Gastrocnemius medialis (tissue), 4 donors: ENCODE results near the gene PANX3. TPM values are rescaled to one million over a fixed set of nuclear protein-coding genes. Genes with fewer than 3 reads are reported as not detected.

Source experiments
- ATAC-seq, 2 donors: fragments of 150-250 bp; one replicate each; pipeline ENCODE4 v1.9.1; 2016
- DNase-seq, 2 donors: peaks; one replicate each; pipeline ENCODE4 v3.0.0-alpha.2; 2019
- H3K27ac ChIP-seq, 4 donors: fragments of 200-600 bp; sonication (generic); 1 replicate in 1 of 4; 2 replicates in 3 of 4; pipeline ENCODE4 v1.5.1; 2016 to 2018; ENCODE audit warnings: mild to moderate bottlenecking in 2 of 4, moderate library complexity in 1 of 4
- H3K27me3 ChIP-seq, 3 donors: fragments of 200-600 bp; sonication (generic) in 2 of 3; 1 replicate in 1 of 3; 2 replicates in 2 of 3; pipeline versions ENCODE4 v1.5.1 to v1.6.0; 2016 to 2019; ENCODE audit warnings: mild to moderate bottlenecking in 1 of 3, moderate library complexity in 1 of 3
- H3K36me3 ChIP-seq, 2 donors: fragments of 200-600 bp; sonication (generic) in 1 of 2; one replicate each; pipeline ENCODE4 v1.5.1; 2017 to 2018
- H3K4me1 ChIP-seq, 2 donors: fragments of 200-600 bp; sonication (generic) in 1 of 2; one replicate each; pipeline ENCODE4 v1.5.1; 2016 to 2017; ENCODE audit warnings: mild to moderate bottlenecking in 2 of 2
- H3K4me3 ChIP-seq, 4 donors: fragments of 200-600 bp; sonication (generic) in 3 of 4; 1 replicate in 1 of 4; 2 replicates in 3 of 4; pipeline ENCODE4 v1.5.1; 2016 to 2019; ENCODE audit warnings: mild to moderate bottlenecking in 2 of 4
- H3K9me3 ChIP-seq, 3 donors: fragments of 200-600 bp; sonication (generic) in 2 of 3; 1 replicate in 1 of 3; 2 replicates in 2 of 3; pipeline ENCODE4 v1.5.1; 2016 to 2019
- POLR2A ChIP-seq, 2 donors: fragments of 450-650 bp; IDR thresholded peaks; one replicate each; pipeline ENCODE4 v1.6.1; 2017; ENCODE audit warnings: antibody characterized with exemption in 2 of 2, mild to moderate bottlenecking in 2 of 2, moderate library complexity in 2 of 2
- in situ Hi-C, 4 donors: fragments of 200-750 bp; cut with MboI; loops; one replicate each; pipeline versions ENCODE4 v1.15.0 to v1.8.0; 2017; ENCODE audit warnings: low sequenced_read_pairs in 4 of 4
- intact Hi-C: fragments of 100-400 bp; cut with DNase I; formaldehyde crosslinking; loops from one replicate; pipeline ENCODE4 v1.15.1; 2023; ENCODE audit warnings: low total_unique reads
- total RNA-seq, 4 donors: library from RNA; depleted of rRNA; stranded (reverse); fragments of >200 nt; gene quantifications; one replicate each; pipeline versions ENCODE4 v1.1.0 to v1.2.3, GENCODE V29; 2016
- TF ChIP-seq, protein P1 (sequence below), 5 experiments: fragments of 450-650 bp in 3 of 5; fragments of 200-600 bp in 2 of 5; sonication (generic) in 2 of 5; IDR thresholded peaks in 4 of 5; conservative IDR thresholded peaks in 1 of 5; 1 replicate in 4 of 5; 2 replicates in 1 of 5; pipeline ENCODE4 v1.5.1; 2016 to 2019; ENCODE audit warnings: antibody characterized with exemption in 5 of 5, mild to moderate bottlenecking in 3 of 5, moderate library complexity in 3 of 5

The PANX3 gene
- total RNA-seq, 4 donors from 2014 or later, result not detected

GRCh38 chr11:124669193-124669592 lies 58.0 kb downstream of the PANX3 start:
- ATAC-seq (peak; percentile 44 to 55), DNase-seq (peak; percentile 6 to 14)
- H3K36me3 ChIP-seq, result peaks cover 0 to 18% of the 10 kb centered on the region in 2 donors
- H3K27ac ChIP-seq, result no peak overlapping the region
- in situ Hi-C loops, result loop anchor here in 3 of 4 donors (5.0 to 10.0 kb wide), 3 partner anchors 93 to 166 kb away; partner anchors contain the start of gene ESAM (in 3 of the 3)
- H3K4me1 ChIP-seq, result peaks cover 5 to 11% of the 10 kb centered on the region in 2 donors
- H3K9me3 ChIP-seq, result no peaks in the 10 kb centered on the region
- H3K27me3 ChIP-seq, result no peaks in the 10 kb centered on the region
- H3K4me3 ChIP-seq, result no peak overlapping the region
- no peak for TF ChIP-seq POLR2A (IDR thresholded peaks at IDR 0.05)
- TF ChIP-seq, protein P1, sequence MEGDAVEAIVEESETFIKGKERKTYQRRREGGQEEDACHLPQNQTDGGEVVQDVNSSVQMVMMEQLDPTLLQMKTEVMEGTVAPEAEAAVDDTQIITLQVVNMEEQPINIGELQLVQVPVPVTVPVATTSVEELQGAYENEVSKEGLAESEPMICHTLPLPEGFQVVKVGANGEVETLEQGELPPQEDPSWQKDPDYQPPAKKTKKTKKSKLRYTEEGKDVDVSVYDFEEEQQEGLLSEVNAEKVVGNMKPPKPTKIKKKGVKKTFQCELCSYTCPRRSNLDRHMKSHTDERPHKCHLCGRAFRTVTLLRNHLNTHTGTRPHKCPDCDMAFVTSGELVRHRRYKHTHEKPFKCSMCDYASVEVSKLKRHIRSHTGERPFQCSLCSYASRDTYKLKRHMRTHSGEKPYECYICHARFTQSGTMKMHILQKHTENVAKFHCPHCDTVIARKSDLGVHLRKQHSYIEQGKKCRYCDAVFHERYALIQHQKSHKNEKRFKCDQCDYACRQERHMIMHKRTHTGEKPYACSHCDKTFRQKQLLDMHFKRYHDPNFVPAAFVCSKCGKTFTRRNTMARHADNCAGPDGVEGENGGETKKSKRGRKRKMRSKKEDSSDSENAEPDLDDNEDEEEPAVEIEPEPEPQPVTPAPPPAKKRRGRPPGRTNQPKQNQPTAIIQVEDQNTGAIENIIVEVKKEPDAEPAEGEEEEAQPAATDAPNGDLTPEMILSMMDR (IDR thresholded peaks at IDR 0.05 in 4 of 5, conservative IDR thresholded peaks at IDR 0.05 in 1 of 5), result peak; percentile 76 to 86 (median 85)
- intact Hi-C loops, result loop anchor here (1.0 kb wide), 1 partner anchor 94 kb away; no protein-coding TSS in a partner anchor

Other genes with a start within 250 kb of the PANX3 start
- not detected for gene OR8B2, start 226.9 kb upstream of the PANX3 start, total RNA-seq
- gene OR8B3, start 212.4 kb upstream of the PANX3 start, total RNA-seq, result not detected
- gene OR8B4, start 186.6 kb upstream of the PANX3 start, total RNA-seq, result not detected
- not detected for gene OR8B8, start 165.7 kb upstream of the PANX3 start, total RNA-seq
- gene OR8B12, start 67.8 kb upstream of the PANX3 start, total RNA-seq, result not detected
- not detected for gene OR8A1, start 41.4 kb upstream of the PANX3 start, total RNA-seq
- 10 to 100 TPM; 20.8 to 42.3 (median 25.6) TPM for gene TBRG1, start 11.4 kb downstream of the PANX3 start, total RNA-seq
- 10 to 100 TPM in 2 of 4 donors, 1 to 10 TPM in 2; 8.2 to 12.7 (median 10.1) TPM for gene SIAE, start 62.3 kb downstream of the PANX3 start, total RNA-seq
- gene SPA17, start 62.5 kb downstream of the PANX3 start, total RNA-seq, result 1 to 10 TPM in 1 of 4 donors, under 1 TPM in 2, not detected in 1; 0.38 to 2.0 (median 0.44) TPM
- gene NRGN, start 128.5 kb downstream of the PANX3 start, total RNA-seq, result under 1 TPM in 2 of 4 donors, not detected in 2; 0.51 to 0.52 TPM
- under 1 TPM in 2 of 4 donors, not detected in 2; 0.29 to 0.46 TPM for gene VSIG2, start 140.8 kb downstream of the PANX3 start, total RNA-seq
- gene ESAM, start 150.9 kb downstream of the PANX3 start, total RNA-seq, result 10 to 100 TPM; 20.0 to 30.1 (median 27.5) TPM
- gene MSANTD2, start 189.0 kb downstream of the PANX3 start, total RNA-seq, result 1 to 10 TPM; 3.3 to 5.1 (median 3.8) TPM